Mesothelial cell of epicardium (in vitro differentiated cells): ENCODE data around the gene CUL9. TPM values are rescaled to one million over a fixed set of nuclear protein-coding genes. Genes with fewer than 3 reads are reported as not detected.

Source experiments
- DNase-seq, 2 experiments: peaks; one replicate each; pipeline ENCODE4 v3.0.0; 2021; ENCODE audit warnings: low spot score in 2 of 2; ENCODE audit not compliant: unreplicated experiment in 2 of 2
- H3K27ac Mint-ChIP-seq: 2 replicates; pipeline ENCODE4 v1.8.0; 2021; ENCODE audit warnings: mixed read lengths
- H3K27me3 Mint-ChIP-seq: 2 replicates; pipeline ENCODE4 v1.8.0; 2021; ENCODE audit warnings: low read depth, mixed read lengths
- H3K36me3 Mint-ChIP-seq: 2 replicates; pipeline ENCODE4 v1.8.0; 2021; ENCODE audit warnings: mixed read lengths
- H3K4me1 Mint-ChIP-seq: 2 replicates; pipeline ENCODE4 v1.8.0; 2021; ENCODE audit warnings: mixed read lengths
- H3K4me3 Mint-ChIP-seq: 2 replicates; pipeline ENCODE4 v1.8.0; 2021; ENCODE audit warnings: mild to moderate bottlenecking, moderate library complexity, mixed read lengths
- H3K9me3 Mint-ChIP-seq: 2 replicates; pipeline ENCODE4 v1.8.0; 2021; ENCODE audit warnings: mixed read lengths
- total RNA-seq: library from RNA; stranded (reverse); gene quantifications from 3 replicates; pipeline ENCODE4 v1.2.1, GENCODE V29; 2021
- TF ChIP-seq, protein P1 (sequence below): fragments of 200-600 bp; sonication (generic); IDR thresholded peaks from one replicate; pipeline ENCODE4 v1.5.0; 2021; ENCODE audit warnings: antibody characterized with exemption; ENCODE audit not compliant: unreplicated experiment

CUL9 gene
- total RNA-seq, 1 donor from 2014 or later, result 72.1 TPM

DNA sequence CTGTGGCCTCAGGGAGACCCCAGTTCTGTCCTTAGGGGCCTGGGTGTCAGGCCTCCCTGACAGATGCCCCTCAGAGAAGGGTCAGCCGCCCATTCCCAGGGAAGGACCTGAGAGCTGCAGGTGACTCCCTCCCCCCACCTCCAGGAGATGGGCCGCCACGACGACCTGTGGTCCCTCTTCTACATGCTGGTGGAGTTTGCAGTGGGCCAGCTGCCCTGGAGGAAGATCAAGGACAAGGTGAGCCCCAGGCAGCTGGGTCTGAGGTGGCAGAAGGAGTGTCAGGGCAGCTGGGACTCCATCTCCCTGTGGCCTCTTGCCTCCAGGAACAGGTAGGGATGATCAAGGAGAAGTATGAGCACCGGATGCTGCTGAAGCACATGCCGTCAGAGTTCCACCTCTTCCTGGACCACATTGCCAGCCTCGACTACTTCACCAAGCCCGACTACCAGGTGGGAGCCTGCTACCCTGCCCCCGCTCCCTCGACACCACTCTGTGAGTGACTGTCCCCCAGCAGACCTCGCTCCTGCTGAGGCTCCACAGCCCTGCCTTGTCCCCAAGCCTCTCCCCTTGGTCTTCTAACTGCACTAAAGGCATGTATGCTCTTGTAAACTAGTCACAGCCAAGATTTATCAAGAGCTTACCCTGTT is 73.5 kb downstream of the CUL9 start:
- no peaks in the 10 kb centered on the region for H3K9me3 Mint-ChIP-seq
- H3K4me1 Mint-ChIP-seq, result peaks cover 19% of the 10 kb centered on the region
- no peak for DNase-seq
- H3K27me3 Mint-ChIP-seq, result peaks cover 20% of the 10 kb centered on the region
- TF ChIP-seq, protein P1, sequence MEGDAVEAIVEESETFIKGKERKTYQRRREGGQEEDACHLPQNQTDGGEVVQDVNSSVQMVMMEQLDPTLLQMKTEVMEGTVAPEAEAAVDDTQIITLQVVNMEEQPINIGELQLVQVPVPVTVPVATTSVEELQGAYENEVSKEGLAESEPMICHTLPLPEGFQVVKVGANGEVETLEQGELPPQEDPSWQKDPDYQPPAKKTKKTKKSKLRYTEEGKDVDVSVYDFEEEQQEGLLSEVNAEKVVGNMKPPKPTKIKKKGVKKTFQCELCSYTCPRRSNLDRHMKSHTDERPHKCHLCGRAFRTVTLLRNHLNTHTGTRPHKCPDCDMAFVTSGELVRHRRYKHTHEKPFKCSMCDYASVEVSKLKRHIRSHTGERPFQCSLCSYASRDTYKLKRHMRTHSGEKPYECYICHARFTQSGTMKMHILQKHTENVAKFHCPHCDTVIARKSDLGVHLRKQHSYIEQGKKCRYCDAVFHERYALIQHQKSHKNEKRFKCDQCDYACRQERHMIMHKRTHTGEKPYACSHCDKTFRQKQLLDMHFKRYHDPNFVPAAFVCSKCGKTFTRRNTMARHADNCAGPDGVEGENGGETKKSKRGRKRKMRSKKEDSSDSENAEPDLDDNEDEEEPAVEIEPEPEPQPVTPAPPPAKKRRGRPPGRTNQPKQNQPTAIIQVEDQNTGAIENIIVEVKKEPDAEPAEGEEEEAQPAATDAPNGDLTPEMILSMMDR, result no peak
- H3K4me3 Mint-ChIP-seq, result no peak overlapping the region
- no peak overlapping the region for H3K27ac Mint-ChIP-seq
- no peaks in the 10 kb centered on the region for H3K36me3 Mint-ChIP-seq

DNA sequence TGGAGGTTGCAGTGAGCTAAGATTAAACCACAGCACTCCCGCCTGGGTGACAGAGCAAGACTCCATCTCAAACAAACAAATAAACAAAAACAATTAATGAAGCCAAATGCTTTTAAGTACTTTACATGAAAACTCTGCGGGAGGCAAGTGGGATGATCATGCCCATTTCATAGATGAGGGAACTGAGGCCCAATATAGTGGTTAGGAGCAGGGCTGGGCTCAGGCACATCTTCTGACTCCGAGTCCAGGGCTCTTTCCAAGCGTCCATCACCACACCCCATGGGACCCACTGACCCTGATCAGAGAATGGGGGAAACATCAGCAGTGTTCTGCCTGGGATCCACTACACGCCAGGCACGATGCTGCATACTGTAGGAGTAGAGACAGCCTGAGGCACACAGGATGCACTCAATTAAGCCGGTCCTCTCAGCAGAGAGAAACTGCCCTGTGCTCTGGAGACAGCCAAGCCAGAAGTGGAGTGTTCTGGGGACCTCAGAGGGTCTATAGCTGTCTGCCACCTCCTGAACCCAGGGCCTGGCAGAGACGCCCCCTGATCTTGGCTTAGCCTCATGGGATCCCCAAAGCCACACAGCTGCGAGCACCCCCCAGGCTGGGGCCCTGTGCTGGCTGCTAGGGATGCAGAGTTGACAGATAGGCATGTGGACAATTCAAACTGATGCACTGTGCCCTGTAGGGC is 74.8 kb downstream of the CUL9 start:
- Mint-ChIP-seq H3K9me3 (no peaks in the 10 kb centered on the region), H3K36me3 (no peaks in the 10 kb centered on the region), H3K27ac (no peak overlapping the region), H3K27me3 (peaks cover 8% of the 10 kb centered on the region), H3K4me3 (no peak overlapping the region), H3K4me1 (peaks cover 6% of the 10 kb centered on the region)
- no peak for DNase-seq
- TF ChIP-seq, protein P1, result no peak

DNA sequence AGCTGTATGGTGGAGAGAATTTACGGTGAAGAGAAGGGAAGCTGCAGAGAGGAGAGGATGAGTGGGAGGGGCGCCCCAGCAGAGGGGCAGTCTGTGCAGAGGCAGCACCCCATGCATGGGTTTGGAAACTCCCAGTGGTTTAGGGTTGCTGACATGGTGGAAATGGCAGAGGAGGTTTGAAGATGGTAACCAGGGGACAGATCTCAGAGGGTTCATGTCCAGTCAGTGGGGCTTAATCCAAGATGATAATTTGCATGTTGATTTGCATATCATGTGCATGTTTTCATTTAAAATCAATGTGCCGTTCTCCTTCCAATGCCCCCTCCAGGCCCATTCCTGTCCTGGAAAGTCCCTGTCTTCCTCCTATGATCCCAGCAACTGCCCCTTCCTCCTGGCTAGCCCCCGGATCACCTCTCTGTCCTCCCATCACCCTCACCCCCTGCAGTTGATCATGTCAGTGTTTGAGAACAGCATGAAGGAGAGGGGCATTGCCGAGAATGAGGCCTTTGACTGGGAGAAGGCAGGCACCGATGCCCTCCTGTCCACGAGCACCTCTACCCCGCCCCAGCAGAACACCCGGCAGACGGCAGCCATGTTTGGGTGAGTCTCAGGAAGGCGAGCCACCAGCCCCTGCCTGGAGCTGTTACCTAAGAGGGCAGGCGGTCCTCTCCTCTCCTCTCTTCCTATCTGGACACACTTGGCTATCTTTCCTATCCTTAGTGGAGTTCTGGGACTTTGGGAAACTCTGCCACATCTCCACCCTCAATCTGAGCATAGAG is 75.6 kb downstream of the CUL9 start:
- Mint-ChIP-seq H3K27ac (no peak overlapping the region), H3K4me1 (peaks cover 4% of the 10 kb centered on the region), H3K27me3 (peaks cover 6% of the 10 kb centered on the region), H3K4me3 (no peak overlapping the region), H3K36me3 (no peaks in the 10 kb centered on the region), H3K9me3 (no peaks in the 10 kb centered on the region)
- TF ChIP-seq, protein P1, result no peak
- DNase-seq, result no peak

DNA sequence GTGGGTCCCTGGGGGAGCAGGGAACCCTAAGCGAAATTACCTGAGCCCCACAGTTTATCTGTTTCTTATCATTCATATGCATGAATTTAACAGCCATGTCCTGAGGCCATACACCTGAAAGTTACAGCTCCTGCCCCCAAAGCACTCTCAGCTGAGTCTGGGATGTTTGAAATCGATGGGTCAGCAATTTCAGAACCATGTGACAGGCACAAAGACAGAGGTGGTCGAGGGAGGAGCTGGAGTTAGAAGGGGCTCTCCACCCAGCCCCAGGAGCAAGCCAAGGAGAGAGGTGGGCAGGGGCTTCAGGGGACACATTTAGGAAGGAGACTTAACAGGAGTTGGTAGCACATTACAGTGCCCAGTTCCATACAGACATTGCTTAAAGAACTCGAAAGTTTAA is 76.2 kb downstream of the CUL9 start:
- DNase-seq, result no peak
- Mint-ChIP-seq H3K27ac (no peak overlapping the region), H3K27me3 (peaks cover 2% of the 10 kb centered on the region), H3K9me3 (no peaks in the 10 kb centered on the region), H3K4me3 (no peak overlapping the region), H3K36me3 (no peaks in the 10 kb centered on the region), H3K4me1 (peaks cover 4% of the 10 kb centered on the region)
- TF ChIP-seq, protein P1, result no peak

DNA sequence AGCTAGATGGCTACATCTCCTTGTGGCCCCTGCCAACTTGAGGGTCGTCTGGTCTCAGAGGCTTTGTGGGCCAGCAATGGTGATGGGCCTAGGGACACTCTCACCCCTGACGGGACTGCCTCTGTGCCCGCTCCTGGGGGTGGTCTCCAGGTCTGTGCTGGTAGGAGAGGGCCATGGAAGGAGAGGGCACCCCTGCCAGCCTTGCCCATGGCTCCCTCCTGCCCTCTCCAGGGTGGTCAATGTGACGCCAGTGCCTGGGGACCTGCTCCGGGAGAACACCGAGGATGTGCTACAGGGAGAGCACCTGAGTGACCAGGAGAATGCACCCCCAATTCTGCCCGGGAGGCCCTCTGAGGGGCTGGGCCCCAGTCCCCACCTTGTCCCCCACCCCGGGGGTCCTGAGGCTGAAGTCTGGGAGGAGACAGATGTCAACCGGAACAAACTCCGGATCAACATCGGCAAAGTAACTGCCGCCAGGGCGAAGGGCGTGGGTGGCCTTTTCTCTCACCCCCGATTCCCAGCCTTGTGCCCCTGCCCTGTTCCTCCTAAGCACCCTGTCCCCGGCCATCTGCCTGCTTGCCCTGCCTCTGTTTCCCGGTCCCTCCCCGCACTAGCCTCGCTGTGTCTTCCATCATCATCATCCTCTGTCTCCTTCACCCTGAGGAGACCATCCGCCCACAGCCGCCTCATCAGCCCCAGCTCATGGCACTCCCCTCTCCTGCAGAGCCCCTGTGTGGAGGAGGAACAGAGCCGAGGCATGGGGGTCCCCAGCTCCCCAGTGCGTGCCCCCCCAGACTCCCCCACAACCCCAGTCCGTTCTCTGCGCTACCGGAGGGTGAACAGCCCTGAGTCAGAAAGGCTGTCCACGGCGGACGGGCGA is 77.1 kb downstream of the CUL9 start:
- Mint-ChIP-seq H3K36me3 (no peaks in the 10 kb centered on the region), H3K4me1 (peaks cover 4% of the 10 kb centered on the region), H3K27ac (no peak overlapping the region), H3K9me3 (no peaks in the 10 kb centered on the region), H3K27me3 (peaks cover 2% of the 10 kb centered on the region), H3K4me3 (no peak overlapping the region)
- DNase-seq, result no peak
- TF ChIP-seq, protein P1, result no peak
